ENCODE results near the gene TPCN1.

- TF ChIP-seq CTCF (IDR thresholded peaks at IDR 0.05) (no peak), POLR2A (IDR thresholded peaks at IDR 0.05) (no peak), EP300 (IDR thresholded peaks at IDR 0.05; ENCODE audit: low read depth) (no peak), POLR2AphosphoS5 (IDR thresholded peaks at IDR 0.05) (no peak)
These were observed 118.8 kb downstream of the TPCN1 start for GRCh38 chr12:113340061-113340460.

Data from transverse colon (tissue), 4 donors.